ENCODE data around the gene MTOR.
"Not testable (repeated sequence)": the region's sequence is repeated elsewhere in the genome, so short reads cannot be mapped to it uniquely, and the experiment has no call there.

Gene MTOR

DNA sequence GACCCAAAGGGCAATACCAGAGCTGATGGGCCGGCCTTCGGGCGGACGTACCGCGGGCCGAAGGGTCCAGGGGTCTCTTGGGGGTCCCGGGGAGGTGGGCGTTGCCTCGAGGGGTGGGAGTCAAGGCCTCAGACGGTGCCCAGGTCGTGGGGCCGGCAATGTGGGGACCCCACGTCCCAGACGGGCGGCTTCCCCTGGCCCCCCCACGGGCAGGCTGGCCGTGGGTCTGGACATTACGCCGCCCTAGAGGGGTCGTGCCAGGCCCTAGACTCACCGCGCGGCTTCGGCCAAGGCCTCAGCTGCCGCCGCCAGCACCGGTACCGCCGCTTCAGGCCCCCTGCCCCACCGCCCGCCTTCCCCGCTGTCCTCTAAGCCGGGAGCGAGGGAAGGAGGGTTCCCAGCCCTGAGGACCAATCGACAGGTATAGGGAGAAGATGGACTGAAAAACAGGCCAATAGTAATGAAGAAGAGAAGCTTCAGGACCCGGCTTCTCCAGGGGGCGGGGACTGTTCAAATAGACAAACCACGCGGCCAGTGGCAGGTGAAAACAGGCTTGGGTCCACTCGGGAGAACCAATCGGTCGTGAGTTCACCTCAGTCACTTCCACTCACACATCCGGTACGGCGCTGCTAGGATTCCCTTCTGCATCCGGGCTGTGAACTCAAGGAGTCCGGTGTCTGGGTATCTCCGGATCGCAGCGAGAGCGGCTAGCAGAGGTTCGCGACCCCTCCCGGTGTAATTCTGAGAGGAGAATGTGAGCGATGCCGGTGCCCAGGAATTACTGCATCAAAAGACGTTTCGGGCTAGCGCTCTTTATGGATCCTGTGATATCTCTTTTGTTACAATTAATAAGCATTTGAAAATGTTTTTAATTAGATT lies at the start of gene MTOR:
Gene MTOR (minus strand): TSS at position 381 of the 879 bp plus-strand sequence. CDS start 3,142 bp downstream, outside the sequence.
- DNase-seq (ENCODE audit: low read depth in 2 of 2), result peak; percentile 87 to 94

DNA sequence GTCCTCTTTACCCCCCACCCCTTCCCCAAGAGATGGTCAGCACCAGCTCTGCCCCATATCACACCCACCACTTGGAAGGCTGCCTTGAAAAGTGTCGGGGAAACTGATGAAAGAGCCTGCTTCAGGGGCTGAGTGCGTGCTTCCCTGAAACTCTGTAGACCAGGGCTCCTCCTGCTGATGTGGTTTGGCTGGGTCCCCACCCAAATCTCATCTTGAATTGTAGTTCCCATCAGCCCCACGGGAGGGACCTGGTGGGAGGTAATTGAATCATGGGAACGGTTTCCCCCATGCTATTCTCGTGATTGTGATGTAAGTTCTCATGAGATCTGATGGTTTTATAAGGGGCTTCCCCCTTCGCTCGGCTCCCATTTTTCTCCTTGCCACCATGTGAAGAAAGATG lies 47.0 kb upstream of the MTOR start:
- no peak for DNase-seq (ENCODE audit: low read depth in 2 of 2)

- DNase-seq (ENCODE audit: low read depth in 2 of 2), result no peak
Measured at GRCh38 chr1:11308699-11309224, 46.4 kb upstream of the MTOR start.

DNA sequence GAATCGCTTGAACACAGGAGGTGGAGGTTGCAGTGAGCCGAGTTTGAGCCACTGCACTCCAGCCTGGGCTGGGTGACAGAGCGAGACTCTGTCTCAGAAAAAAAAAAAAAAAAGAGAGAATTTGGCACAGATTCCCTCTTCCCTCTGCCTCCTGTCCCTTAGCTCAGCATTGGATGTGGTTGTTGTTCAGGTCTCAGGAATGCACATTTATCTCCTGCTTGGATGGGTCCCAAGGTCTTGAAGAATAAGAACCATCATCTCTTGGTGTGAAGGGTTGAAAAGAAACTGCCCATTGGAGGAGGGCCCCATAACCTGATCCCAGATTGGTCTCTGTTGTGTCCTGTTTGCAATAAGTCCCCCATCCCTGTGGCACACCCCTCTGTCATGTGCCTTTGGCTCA lies 45.5 kb upstream of the MTOR start:
- no peak for DNase-seq (ENCODE audit: low read depth in 2 of 2)

- DNase-seq (ENCODE audit: low read depth in 2 of 2), result not testable (repeated sequence)
Measured at GRCh38 chr1:11305516-11305915, 43.2 kb upstream of the MTOR start.

GRCh38 chr1:11302366-11302765 lies 40.0 kb upstream of the MTOR start:
- no peak for DNase-seq (ENCODE audit: low read depth in 2 of 2)

DNA sequence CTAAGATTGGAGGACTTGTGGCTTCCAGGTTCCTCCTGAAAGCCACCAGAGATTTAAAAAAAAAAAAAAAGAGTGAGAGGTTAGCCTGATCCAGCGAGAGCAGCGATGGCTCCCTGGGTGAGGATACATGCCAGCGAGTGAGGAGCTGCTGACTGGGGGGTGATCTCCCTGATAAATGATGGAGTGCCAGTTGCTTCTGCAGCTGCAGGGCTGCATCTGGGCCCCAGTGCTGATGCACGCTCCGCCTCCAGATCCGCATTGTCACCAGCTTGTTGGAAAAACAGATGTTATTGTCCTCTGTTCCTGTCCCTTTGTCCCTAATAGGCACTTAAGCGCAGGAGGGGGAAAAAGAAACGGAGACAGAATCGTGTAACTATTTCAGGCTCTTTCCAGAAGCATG lies 39.2 kb upstream of the MTOR start:
- DNase-seq (ENCODE audit: low read depth in 2 of 2), result no peak

DNA sequence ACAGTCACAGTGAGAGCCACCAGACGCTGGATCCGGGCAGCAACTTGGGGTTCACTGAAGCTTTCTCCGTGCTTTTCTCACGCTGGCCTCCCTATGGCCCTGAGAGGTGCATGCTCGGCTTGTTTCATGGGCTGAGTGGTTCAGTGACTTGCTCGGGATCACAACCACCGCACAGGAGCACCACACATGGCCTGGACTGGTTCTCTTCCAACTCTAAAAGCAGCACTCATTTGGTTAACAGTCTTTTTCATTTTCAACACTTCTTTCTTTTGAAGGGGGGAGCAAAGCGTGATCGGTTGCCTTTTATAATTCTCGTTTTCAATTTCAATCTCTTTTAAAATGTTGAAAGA lies 36.8 kb upstream of the MTOR start:
- DNase-seq (ENCODE audit: low read depth in 2 of 2), result no peak

DNA sequence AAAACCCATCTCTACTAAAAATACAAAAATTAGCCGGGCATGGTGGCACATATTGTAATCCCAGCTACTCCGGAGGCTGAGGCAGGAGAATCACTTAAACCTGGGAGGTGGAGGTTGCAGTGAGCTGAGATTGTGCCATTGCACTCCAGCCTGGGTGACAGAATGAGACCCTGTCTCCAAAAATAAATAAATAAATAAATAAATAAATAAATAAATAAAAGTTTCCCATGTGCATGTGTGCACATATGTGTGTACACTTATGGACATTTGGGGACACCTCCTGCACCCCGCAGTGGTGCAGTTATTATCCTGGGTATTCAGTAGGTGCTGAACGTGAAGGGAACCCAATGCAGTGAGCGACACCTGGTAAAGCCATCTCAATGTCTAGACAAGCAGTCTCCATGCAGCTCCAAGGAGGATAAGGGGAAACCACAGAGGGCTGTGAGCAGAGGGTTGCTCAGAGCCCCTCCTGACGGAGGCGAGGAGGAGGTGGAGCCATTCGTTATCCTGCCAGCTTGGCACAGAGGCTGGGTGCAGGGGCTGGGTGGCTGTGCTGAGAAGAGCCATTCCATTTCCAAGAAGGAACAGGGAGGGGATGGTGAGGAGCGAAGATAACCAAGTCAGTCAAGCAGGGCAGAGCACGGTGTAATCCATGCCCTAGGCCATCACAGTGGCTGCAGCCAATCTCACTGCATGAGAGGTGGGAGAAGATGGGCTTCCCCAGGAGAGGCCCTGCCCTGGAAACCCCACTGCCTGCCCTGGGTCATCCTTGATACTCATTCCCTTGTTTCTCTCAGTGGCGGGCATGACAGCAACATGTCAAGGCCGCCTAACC lies 36.3 kb upstream of the MTOR start:
- DNase-seq (ENCODE audit: low read depth in 2 of 2), result no peak

DNA sequence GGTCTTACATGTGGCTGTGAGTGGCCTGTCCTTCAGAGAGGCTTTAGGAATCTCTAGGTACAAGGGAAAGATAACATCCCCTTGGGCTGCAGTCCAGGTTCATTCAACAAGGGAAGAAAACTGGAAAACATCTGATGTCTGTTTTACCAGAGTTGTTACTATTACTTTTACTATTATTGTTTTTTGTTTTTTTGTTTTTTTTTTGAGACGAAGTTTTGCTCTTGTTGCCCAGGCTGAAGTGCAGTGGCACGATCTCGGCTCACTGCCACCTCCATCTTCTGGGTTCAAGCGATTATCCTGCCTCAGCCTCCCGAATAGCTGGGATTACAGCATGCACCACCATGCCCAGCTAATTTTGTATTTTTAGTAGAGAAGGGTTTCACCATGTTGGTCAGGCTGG lies 35.4 kb upstream of the MTOR start:
- not testable (repeated sequence) for DNase-seq (ENCODE audit: low read depth in 2 of 2)

DNA sequence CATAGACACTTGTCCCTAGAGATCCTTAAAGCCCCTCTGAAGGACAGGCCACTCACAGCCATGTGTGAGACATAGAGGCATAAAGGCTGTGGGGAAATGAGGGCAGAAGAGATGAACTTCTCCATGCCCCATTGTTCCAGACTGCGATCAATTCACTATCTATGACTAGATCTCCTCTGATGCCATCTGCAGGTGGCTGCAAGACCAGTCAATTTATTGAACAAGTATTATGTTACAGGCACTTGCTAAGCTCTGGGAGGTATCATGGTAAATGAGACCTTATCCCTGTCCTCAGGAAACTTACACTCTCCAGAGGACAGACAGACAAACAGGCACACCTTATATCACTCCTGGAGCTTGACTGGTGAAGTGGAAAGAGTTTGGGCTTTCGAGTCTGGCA lies 33.6 kb upstream of the MTOR start:
- no peak for DNase-seq (ENCODE audit: low read depth in 2 of 2)

GRCh38 chr1:11294951-11295350 lies 32.6 kb upstream of the MTOR start:
- no peak for DNase-seq (ENCODE audit: low read depth in 2 of 2)

- no peak for DNase-seq (ENCODE audit: low read depth in 2 of 2)
Measured at GRCh38 chr1:11293856-11294255, 31.5 kb upstream of the MTOR start.

DNA sequence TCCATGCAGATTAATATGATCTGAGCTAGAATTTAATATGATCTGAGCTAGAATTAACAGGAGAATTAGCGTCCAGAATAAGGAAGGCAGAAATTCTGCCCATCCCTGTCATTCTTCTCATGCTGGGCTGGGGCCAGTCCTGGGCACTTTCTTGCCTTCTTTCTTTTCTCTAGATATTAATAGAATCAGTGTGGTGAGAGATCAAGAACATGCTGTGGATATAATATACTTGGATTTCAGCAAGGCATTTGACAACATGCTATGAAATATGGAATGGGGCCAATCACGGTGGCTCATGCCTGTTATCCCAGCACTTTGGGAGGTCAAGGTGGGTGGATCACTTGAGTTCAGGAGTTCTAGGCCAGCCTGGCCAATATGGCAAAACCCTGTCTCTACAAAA lies 28.7 kb upstream of the MTOR start:
- no peak for DNase-seq (ENCODE audit: low read depth in 2 of 2)

DNA sequence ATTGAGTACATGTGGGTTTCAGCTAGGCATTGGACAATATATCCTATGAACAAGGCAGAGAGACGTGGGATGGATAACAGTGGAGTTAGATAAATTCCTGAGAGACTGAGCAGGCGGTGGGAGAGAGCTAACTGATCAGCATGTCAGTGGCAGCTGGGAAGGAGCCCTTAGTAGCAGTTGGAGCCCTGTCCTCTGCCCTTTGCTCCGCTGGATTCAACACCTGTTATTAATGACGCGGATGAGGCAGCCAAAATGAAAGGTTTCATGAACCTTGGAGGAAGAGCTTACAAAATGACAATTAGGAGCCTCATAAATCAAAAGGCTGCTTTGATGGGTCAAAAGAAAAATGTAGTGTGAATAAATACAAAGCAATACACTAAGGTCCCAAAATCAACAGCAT lies 26.7 kb upstream of the MTOR start:
- no peak for DNase-seq (ENCODE audit: low read depth in 2 of 2)

DNA sequence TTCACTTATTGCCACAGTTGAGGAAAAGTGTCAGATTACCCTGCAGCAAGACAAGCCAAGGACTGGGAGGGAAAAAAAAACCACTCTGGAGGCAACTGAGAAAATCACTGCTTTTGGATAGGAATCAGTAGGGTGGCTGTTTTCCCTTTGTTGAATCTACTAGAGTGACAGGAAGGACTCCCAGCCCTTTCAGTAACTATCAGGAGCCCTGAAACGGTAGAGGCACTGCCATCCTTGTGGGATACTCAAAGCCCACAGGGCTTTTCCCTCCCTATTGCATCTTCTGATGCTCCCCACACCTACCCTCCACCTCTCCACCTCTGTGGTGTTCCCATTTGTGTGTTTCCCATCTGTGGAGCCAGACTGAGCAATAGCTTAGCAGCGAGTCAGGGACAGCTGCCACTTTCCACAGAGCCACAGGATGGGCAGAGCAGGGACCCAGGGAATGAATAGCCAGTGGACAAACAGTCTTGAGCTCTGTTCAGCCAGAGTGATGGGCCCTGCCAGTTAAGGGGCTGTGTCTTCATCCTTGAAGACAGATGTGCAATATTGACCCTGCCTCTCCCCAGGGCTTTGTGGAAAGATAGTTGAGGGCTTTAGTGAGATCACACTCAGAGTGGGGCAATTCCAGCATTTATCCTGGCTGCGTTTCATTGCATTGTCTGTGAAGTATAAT lies 24.5 kb upstream of the MTOR start:
- no peak for DNase-seq (ENCODE audit: low read depth in 2 of 2)

- DNase-seq (ENCODE audit: low read depth in 2 of 2), result no peak
Measured at GRCh38 chr1:11285883-11286734, 23.8 kb upstream of the MTOR start.

GRCh38 chr1:11284784-11285183 lies 22.4 kb upstream of the MTOR start:
- DNase-seq (ENCODE audit: low read depth in 2 of 2), result no peak

DNA sequence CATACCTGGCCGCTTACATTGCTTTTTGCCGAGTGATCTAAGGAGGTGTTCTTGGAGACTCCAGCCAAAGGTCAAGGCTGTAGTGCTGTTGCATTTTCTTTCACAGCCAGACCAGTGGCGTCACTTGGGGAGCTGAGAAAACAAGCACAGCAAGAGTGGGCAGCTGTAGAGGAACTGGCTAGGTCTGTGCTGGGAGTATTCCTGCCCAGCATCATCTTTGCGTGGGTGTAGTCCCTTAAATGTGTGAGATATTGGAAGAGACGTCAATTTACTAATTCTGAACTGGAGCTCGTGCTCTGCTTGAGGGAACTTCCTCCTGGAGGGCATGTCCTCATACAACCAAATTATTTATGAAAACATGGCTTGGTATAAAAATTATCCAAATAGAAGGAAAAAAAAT lies 20.8 kb upstream of the MTOR start:
- no peak for DNase-seq (ENCODE audit: low read depth in 2 of 2)

GRCh38 chr1:11281518-11282331 lies 19.4 kb upstream of the MTOR start:
- no peak for DNase-seq (ENCODE audit: low read depth in 2 of 2)

Data from stimulated activated CD8-positive, alpha-beta memory T cell treated with anti-CD3 and anti-CD28 coated beads, Interleukin-2, amount 100 ng/mL, for 48 hours (primary cell).